ENCODE measurements around the gene DTHD1.

DTHD1 gene

DNA sequence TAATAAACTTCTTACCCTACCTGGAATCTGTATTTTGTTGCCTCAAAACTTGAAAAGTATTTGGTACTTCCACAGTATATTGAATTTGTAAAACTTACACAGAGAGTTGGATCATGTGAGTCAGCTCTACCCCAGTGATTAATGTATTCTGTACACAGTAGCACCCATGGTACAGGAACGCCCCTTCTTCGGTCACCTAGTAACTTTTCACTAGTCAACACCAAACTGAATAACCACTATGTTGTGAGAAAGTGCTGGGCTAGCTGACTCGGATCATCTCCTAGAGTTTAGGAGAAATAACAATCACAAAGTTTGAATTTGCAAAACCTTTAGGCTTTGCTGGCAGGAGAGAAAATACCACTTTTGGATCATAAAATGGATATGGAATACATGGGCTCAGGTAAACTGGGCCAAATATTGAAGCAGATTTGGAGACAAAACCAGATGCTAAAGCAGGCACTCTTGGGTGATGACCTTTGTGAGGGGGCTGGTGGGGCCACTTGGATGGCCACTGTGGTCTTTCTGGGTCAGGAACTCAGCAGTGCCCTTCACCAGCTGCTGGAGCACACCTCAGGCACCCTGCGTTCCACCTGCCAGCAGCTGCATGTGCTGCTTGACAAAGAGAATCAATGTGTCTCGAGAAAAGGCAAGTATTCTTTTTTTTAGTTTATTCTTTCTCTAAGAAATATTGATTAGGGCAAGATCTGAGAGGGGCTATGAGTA, at the start of gene DTHD1:
Gene DTHD1 (plus strand): TSS at position 233 of the 723 bp plus-strand sequence. CDS start 143 bp downstream, at position 376.
- no peak for DNase-seq (ENCODE audit: low spot score)

DNA sequence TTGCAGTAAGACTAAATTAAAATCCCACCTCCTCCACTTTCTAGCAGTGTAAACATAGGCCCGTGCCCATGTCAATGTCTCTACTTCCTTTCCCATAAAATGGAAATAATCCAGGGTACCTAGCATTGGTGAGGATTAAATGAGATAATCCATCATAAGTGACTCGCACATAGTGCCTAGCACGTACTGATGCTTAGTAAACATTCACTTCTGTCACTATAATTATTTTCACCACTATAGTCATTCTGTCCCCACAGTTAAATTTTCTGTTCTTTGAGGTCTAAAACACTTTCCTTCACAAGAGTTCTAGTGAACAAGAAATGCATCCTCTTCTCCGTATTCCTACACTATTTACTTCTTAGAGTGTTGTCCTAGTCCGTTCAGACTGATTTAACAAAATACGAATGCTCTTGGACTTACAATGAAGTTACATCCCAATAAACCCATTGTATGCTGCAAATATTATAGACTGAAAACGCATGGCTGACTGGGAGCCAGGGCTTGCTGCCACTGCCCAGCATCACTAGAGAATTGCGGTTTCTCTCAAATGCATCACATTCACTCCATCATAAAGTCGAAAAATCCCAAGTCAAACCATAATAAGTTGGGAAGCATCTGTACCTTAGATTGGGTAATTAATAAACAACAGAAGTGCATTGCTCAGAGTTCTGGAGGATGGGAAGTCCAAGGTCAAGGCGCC, 47.7 kb upstream of the DTHD1 start:
- DNase-seq (ENCODE audit: low spot score): no peak

GRCh38 chr4:36235306-36235705, 46.1 kb upstream of the DTHD1 start:
- DNase-seq (ENCODE audit: low spot score): no peak

DNA sequence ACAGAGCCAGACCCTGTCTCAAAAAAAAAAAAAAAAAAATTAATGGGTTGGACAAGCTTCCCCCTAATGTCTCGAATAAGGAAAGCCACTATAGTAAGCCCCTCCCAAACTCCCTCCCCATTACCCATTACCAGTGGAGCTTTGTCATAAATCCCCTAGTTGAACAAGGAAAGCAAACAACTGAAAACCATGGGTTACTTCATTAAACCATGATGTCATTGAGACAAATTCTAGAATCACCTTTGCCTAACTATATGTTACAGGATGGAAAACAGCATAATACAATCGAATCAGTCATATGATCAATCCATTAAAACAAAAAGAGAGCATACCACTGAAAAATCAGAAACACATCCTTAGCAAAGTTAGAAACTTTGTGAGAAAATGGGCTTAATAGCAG, 45.3 kb upstream of the DTHD1 start:
- no peak for DNase-seq (ENCODE audit: low spot score)

- DNase-seq (ENCODE audit: low spot score): no peak
Observed at GRCh38 chr4:36237366-36238313, 43.8 kb upstream of the DTHD1 start.

DNA sequence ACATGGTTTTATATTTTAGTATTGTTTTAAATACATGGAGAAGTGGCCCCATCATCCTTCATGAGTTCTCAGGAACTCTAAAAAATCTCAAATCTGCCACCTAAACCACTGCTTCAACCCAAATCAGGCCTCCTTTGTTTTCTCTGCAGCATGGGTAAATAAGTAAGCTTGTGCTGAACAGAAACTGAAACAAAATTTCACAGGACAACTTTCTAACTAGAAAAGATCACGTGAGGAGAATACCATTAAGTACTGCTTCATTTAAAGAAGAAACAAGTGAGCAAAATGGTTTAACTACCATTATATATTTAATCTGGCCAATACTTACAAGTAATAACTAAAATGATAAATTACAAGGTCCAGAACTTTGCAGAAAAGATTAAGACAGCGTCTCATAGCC, 39.6 kb upstream of the DTHD1 start:
- DNase-seq (ENCODE audit: low spot score): peak; percentile 77

GRCh38 chr4:36242629-36243354, 38.6 kb upstream of the DTHD1 start:
- peak; percentile 60 for DNase-seq (ENCODE audit: low spot score)

- peak; percentile 70 for DNase-seq (ENCODE audit: low spot score)
Observed at GRCh38 chr4:36243355-36244256, 37.8 kb upstream of the DTHD1 start.

GRCh38 chr4:36244257-36245082, 36.9 kb upstream of the DTHD1 start, which contains the start of gene ARAP2:
Gene ARAP2 (minus strand): TSS chr4:36244514. CDS start chr4:36229486, 15,028 bp downstream.
- peak; percentile 65 for DNase-seq (ENCODE audit: low spot score)

DNA sequence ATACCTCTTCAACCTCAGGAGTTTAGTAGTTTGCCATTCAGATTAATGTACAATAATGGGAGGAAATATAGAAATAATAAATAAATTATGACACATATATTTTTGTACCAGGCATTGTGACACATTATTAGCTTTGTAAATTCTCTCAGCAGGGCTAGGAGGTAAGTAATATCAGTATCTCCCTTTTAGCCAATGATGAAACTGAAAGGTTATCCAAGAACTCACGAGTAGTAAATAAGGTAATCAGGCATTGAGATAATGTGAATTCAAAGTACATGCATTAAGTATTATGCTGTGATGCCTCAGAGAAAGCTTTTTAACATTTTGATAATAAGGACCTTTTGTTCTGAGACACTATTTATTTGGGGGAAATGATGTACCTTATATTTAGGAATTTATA, 31.8 kb upstream of the DTHD1 start:
- no peak for DNase-seq (ENCODE audit: low spot score)

DNA sequence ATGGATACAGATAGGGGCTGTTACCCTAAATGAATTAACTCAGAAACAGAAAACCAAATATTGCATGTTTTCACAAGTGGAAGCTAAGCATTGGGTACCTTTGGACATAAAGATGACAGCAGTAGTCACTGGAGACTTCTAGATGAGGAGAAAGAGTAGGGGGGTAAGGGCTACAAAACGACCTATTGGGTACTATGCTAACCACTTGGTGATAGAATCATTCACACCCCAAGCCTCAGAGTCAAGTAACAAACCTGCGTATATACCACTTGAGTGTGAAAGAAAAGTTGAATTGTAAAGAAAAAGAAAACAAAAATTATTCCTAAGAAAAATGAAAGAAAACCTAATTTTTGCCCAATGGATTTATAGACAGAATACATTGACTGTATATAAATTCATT, 29.4 kb upstream of the DTHD1 start:
- DNase-seq (ENCODE audit: low spot score): no peak

- DNase-seq (ENCODE audit: low spot score): no peak
Observed at GRCh38 chr4:36254371-36254770, 27.0 kb upstream of the DTHD1 start.

DNA sequence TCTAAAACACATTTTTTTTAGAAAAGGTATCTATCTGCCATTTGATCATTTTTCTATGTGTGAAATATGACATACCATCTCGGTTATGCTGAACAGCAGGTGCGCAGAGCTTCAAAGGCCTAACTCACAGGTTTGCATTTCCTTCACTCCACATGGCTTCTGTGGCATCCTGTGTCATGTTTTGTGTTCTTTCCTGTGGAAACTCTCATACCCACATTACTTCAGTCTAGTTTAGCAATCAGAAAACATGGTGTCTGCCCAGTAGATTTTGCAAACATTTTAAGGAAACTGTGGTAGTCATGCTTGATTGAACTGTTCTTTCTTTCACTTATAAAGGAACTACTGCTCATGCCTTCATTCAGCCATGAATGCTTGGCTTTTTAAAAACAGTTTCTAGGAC, 25.8 kb upstream of the DTHD1 start:
- DNase-seq (ENCODE audit: low spot score): peak; percentile 61

DNA sequence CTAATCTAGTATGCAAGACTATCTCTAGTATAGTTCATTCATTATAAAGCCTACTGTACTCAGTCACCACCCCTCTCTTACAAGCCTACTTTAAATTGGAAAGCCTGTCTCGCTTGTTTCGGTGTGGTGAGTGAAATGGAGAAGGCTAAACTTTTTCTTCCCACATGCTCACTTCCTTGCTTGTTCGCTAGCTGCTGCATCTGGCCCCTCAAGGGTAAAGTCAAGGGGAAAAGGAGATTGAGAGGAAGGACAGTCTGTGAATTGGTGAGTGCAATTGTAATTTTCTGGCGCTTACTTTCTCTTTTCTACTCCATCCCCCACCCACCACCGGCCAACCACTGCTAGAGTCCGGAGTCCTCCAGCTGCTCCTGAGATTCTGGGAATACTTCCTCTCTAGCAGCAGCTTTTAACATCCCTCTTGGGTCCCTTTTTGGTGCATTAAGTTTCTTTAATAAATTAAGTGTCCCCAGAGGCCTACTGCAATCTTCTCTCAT, 25.0 kb upstream of the DTHD1 start:
- peak; percentile 72 for DNase-seq (ENCODE audit: low spot score)

DNA sequence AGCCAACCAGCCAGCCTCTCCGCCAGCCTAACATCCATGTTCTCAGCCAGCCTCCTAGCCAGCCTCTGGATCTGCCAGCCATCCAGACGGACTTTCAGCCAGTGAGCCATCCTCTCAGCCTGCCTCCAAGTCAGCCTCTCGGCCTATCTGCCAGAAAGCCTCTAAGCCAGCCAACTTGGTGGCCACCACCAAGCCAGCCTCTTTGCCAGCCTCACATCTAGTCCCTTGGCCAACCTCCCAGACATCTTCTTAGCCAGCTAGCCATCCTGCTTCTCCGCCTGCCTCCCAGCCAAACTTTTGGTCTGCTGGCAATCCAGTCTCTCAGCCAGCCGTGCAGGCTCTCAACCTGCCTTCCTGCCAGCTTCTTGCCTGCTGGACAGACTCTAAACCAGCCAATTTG, 20.7 kb upstream of the DTHD1 start:
- no peak for DNase-seq (ENCODE audit: low spot score)

DNA sequence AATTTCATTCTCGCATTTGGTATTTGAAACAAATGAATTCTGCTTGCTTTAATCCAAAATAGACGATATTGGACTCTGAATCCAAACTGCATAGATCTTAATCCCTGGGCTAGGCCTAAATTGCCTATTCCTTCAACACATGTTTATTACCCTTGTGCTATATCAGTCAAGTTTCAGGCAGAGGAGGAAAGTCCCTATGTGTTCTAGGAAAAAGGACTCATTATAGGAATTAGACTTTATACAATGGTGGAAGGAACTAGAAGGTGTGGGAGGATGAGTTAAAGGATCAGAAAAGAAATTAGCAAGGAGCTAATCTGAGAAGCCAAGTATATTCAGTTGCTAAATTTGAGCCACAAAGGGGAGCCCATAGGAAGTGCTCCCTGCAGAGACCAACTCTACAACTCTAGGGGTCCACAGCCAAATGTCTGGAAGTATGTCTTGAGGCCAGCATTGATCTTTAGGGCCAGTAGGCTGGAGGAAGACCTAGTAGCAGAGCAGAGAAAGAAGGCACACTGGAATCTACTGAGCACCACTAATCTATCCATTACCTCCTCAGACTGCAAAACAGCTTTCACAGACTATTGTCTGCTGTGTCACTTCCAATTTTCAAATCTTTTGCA, 17.1 kb upstream of the DTHD1 start:
- DNase-seq (ENCODE audit: low spot score): no peak

DNA sequence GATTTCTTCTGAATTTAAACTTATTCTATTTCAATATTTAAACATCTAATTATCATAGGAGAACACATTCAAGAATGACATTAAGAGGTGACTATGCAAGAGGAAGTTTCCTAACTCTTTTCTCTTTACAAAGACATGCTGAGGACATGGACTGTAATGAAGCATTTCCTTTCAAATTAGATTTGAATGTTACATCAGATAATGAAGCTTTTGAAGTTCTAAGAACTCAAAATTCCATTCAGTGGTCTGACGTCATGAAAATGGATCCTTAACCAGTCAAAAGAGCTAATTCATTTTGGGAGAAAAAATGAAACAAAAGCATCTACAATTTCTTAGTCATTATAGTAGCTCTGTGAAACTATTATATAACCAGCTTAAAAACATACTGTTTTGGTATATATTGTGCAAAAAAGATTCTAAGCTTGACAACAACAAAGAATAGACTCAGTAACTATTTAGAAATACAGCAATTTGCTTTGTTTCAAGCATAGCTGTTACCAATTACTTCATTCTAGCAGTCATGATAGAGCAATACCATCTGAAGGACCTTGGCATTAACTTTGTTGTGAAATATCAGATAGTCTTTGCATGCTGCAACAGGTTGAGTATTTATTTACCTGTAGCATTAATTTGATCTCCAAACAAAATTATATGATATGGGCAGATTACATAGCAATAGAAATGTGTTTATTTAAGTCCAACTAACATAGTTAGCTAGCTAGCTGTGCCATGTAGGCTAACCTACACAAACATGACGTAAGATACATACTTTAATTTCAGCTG, 13.7 kb upstream of the DTHD1 start:
- DNase-seq (ENCODE audit: low spot score): no peak

GRCh38 chr4:36269101-36269500, 12.3 kb upstream of the DTHD1 start:
- DNase-seq (ENCODE audit: low spot score): peak; percentile 84

Measured in globus pallidus (tissue), 1 donor.